GM19239 (cell line): Measurements from ENCODE around the gene SMARCAL1.

Experiments used
- DNase-seq: peaks from one replicate; pipeline ENCODE4 v3.0.0; 2011; ENCODE audit warnings: low spot score; ENCODE audit not compliant: insufficient read length
- FAIRE-seq: peaks from 2 replicates; lab custom pipeline; 2011; peaks lifted over from hg19 to GRCh38; lab: Jason Lieb, UNC

SMARCAL1 gene

DNA sequence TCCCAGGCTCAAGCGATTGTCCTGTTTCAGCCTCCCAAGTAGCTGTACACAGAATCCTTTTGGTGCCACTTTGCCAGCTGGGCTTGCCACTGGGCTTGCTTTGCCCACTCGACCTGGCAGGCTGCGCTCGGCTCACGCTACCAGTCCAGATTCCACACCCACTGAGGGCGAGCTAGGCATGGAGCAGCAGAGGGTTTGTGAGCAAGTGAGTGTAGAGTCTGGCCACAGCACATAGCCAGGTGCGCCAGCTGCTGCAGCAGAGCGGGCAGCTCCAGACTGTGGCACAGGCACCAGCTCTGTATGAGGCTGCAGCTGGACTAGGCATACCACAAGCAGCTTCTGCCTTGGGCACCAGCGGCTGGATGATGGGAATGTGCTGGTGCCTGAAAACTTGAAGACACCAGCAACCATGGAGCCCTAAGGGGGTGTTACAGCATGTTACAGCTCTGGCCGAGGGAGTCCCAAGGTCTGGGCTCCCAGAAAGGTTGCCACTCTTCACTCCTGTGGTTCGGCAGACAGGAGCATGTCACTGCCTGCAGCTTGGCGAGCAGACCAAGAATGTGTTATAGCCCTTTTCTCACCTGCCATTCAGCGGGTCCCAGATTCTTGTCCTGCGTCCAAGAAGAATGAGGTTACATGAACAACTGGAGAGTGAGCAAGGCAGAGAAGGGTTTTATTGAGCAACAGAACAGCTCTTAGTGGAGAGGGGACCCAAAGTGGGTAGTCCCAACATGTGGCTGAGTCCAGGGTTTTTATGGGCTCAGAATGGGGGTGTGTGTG is 12.9 kb downstream of the SMARCAL1 start:
- FAIRE-seq (no peak), DNase-seq (no peak)

DNA sequence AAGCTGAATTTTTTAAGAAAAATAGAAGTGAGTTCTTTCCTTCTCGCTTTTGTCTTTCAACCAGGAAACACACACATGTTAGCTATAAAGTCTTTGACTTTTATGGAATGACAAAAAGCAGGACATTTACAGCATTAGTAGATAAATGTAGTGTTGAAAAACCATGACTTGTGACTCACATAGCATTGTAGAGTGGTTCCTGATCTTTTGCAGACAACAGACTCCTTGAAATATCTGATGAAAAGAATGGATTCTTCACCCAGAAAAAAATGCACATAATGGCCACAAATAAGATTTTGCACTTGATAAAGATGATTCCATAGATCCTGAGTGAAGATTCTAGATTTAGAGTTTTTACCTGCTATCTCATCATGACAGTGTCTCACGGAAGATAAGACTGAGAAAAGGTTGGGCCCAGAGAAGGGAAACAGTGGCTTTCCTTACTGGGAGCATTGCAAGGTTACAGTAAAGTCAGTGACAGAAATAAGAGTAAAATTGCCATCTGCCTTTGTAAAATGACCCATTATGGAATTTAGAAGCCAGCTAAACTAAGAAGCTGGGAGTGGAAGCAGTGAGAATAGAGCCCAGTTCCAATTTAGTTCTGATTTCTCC is 14.0 kb downstream of the SMARCAL1 start:
- DNase-seq: no peak
- FAIRE-seq: no peak

DNA sequence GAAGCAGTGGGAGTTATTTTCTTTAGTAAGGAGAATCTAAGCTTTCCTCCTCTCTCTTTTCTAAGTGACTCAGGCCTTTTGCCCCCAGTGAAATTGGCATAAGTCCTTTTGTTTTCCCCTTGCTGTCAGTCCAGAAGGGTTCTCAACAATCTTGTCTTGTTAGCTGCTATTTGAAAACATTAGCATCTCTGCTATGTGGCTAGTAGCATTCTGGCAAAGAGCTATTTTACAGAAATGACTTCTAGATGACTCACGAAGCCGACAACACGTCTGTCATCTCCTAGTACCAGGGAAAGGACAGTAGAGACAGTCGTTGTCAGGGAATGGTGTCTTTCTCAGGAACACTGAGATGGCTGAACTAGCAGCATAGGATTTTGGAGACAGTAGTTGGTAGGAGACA is 14.7 kb downstream of the SMARCAL1 start:
- no peak for FAIRE-seq
- no peak for DNase-seq

DNA sequence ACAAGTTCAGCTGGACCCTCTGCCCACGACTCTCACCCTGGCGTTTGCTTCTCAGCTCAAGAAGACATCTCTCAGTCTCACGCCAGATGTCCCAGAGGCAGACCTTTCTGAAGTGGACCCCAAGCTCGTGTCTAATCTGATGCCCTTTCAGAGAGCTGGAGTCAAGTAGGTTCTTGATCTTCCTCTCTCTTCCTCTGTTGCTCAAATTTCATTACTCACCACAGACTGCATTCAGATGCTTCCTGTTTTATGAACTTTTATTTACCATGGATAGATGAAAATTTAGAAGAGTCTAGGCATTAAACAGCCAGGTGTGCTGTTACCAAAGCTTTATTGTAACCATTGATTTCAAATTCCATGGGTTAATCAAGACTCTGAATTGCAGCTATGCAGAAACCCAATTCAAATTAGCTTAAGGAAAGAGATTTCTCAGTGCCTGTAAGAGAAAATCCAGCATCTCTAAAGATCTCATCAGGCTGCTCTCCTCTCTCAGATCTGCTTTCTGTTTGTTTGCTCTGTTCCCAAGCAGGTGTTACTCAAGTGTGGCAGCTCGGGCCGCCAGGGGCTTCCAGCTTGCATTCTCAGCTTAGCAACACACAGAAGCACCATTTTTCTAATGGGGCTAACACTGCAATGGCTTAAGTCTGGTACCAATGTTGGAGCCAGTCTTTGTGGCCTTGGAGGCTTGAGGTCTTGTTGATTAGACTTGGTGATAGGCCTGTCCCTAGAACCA is 16.5 kb downstream of the SMARCAL1 start:
- no peak for DNase-seq
- FAIRE-seq: no peak

DNA sequence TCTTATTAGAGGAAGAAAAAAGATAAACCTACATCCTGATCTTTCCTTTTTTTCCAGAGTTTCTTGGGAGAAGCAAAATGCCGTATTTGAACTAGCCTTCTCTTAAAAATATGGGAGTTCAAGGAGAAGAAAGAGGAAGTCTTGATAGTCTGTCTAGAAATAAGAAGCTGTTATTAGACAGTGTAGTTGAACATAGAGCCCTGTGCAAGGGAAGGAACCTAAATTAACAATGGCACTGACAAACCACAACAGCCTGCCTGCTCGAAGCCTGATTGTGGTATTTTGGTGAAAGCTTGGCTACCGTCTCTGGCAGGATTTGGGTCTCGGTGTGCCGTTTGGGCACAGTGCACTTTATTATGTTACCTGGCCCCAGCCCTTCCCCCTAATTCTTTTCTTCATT is 17.1 kb downstream of the SMARCAL1 start:
- DNase-seq: no peak
- no peak for FAIRE-seq

DNA sequence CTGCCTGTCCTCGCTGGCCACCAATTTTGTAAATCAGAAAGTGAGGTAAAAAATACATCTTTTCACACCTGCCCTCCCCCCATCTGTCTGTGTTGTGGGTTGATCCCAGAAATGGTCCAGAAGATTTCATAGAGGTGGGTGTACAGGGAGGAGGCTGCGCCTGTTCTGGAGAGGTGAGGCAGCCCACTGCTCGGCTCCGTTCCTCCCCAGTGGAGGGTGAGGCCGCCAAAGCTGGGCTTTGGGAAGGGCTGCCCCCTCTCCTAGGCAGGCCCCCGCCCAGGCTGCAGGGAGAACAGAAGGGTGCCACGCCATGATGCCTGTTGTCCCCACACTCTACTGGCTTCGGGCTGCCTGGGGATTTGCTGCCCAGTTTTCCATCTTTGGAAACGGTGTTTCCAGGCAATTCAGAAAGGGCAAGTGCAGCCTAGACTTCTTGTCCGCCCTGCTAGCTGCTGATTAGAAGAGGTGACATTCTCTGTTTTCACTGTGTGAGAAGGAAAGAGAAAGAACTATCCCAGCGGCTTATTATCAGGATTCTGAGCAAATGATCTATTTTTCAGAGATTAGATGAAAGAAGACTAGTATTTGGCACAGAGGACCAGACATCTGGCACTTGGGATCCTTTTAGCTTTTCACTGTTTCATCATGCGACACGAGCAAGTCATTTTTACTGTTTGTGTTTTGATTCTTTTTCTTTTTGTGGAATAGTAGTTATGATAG is 18.7 kb downstream of the SMARCAL1 start:
- DNase-seq (no peak), FAIRE-seq (no peak)

DNA sequence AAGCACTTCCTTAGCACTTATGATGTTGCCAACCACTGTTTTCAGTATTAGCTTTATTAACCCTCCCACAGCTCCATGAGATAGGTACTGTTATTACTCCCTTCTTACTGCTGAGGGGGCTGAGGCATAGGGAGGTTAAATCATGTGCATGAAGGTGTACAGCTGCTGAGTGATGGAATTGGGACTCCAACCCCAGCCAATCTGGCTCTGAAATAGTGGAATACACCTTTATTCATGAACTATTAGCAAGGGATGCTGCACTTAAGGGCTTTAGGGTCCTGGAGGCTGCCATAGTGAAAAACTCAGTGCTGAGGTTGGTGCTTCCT is 19.2 kb downstream of the SMARCAL1 start:
- FAIRE-seq: no peak
- DNase-seq: no peak

DNA sequence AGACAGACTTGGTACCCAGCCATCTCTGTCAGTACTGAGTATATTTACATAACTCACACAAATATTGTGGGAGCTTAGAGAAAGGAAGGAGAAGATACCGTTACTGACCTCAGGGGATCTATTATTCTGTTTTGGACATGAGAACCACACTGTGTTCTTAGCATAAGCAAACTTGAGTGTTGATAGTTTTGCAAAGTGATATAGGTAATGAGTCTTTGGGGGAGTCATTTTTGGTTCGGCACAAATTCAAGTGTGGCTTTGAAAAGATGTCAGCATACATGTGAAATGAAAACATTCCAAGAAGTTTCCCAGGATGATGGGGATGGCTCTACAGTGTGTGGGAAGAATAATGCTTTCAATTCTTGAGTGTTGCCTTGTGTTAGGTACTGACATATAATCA is 24.1 kb downstream of the SMARCAL1 start:
- FAIRE-seq (no peak), DNase-seq (no peak)

DNA sequence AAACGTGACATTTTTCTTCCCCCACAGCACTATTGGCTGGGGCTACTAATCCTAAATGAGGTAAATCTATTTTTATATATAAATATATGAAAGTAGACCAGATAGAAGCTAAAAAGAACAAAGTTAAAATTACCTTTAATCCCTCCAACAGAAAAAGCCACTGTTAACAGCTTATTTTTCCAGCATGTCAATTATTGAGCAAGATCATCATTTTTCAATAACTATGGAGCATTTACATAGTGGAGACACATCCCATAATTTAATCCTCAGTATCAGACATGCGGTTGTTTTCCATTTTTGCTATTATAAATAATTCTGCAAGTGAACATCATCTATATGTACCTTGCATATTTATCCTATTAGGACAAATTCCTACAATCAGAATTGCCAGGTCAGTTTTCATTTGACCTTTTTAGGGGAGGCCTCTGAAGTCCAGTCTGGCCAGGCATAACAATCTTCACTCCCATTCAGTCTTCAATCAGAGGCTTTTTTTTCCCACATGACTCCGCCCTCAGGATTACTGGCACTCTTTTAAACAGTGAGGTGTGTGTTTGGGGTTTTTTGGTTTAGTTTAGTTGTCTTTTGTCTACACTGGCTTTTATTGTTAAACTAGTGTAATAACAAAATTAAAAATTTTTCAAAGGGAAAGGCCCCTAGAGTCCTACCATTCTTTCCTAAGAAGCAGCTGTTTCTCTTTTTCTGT is 29.2 kb downstream of the SMARCAL1 start:
- FAIRE-seq (no peak), DNase-seq (no peak)

DNA sequence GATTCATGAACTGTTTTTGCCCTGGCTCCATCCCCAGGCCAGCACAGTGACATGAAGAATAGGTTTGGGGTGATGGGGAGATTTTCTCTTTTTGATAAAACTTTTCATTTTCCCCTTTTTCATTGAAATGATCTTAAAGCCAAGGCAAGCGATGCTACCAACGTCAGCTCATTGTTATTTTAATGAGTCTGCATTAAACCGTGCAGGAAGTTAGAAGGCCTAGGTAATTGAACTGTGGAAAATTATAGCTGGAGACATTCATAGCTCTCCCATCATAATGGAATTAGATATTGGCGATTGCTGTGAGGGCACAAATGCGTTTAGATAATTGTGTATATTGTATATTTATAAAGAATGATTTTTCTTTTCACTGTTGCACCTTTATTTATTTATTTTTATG is 33.2 kb downstream of the SMARCAL1 start:
- FAIRE-seq (no peak), DNase-seq (no peak)

DNA sequence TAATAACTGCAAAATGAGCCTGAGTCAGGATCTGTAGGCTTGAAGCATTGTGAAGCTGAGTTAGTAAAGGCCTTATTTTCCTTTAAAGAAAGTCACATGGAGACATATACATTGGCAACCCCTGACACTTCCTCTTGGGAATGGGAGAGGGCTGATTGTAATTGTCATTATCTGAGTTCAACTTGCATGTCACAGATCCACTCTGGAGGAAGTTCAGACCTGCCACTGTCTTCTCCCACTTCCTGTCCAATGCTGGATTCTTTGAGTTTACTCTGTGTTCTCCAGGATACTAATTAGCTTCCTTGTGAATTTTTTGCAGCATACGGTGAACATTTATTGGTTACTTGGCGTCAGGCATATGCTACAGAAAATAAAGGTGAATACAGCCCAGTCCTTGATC is 34.1 kb downstream of the SMARCAL1 start:
- no peak for DNase-seq
- no peak for FAIRE-seq

DNA sequence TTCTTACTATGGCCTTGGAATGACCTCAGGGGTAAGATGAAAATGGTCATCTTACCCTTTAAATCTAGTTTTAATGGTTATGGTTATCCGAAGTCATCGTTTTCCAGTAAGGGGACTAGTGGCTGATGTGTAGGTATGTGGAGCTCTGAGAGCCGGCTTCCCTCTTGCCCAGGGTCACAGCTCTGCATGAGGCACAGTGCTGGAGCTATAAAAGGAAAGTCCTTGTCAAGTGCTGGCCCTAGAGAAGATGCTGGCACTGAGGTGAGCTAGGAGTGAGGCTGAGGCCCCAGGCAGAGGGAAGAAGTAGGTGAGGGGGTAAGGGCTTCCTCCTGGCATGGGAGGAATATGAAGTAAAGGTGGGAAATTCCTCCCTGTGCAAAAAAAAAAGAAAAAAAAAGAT is 35.0 kb downstream of the SMARCAL1 start:
- no peak for DNase-seq
- no peak for FAIRE-seq

DNA sequence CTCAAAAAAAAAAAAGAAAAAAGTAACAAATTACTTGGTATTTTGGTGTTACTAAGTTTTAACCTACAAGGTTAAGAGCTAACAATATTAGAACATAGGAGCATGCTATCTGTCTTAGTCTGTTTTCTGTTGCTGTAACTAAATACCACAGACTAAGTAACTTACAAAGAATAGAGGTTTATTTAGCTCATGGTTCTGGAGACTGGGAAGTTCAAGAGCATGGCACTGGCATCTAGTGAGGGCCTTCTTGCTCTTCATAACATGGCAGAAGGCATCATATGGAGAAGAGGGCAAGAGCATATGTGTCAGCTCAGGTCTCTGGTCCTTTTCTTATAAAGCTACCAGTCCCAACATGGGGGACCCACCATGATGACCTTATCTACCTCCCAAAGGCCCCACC is 36.5 kb downstream of the SMARCAL1 start:
- DNase-seq: no peak
- FAIRE-seq: no peak

DNA sequence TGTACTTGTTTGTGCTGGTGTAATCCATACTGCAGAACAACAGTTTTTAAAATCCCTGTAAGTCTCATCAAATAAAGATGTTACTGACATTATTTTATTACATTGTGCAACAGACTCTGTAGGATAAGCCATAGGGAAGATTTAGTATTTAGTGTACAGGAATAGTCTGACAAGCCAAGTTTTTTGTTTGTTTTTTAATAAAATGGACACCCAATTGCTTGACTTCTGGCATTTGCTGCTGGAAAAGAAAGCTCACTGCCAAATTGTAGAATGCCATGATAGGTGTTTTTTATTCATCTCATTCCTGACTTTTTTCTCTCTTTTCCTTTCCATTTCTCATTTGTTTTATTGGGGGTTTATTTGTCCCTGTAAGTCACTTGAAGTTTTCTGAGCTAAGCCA is 38.1 kb downstream of the SMARCAL1 start:
- FAIRE-seq: no peak

DNA sequence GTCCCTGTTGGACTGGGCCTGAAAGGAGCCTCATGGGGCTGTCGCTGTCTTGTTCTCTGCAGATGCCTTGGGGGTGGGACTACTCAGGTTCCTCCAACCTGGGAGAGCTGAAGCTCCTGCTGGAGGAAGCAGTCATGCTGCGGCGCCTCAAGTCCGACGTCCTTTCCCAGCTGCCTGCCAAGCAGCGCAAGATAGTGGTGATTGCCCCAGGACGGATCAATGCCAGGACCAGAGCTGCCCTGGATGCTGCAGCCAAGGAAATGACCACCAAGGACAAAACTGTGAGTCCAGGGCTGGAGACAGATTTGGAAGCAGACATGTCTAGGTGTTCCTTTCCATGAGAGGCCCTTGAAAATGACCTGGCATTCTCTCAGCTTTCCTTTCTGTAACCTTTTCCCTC is 38.5 kb downstream of the SMARCAL1 start:
- FAIRE-seq (peak; percentile 14), DNase-seq (no peak)

More for the DNA sequence above, 38.1 kb downstream of the SMARCAL1 start:
- no peak for DNase-seq

DNA sequence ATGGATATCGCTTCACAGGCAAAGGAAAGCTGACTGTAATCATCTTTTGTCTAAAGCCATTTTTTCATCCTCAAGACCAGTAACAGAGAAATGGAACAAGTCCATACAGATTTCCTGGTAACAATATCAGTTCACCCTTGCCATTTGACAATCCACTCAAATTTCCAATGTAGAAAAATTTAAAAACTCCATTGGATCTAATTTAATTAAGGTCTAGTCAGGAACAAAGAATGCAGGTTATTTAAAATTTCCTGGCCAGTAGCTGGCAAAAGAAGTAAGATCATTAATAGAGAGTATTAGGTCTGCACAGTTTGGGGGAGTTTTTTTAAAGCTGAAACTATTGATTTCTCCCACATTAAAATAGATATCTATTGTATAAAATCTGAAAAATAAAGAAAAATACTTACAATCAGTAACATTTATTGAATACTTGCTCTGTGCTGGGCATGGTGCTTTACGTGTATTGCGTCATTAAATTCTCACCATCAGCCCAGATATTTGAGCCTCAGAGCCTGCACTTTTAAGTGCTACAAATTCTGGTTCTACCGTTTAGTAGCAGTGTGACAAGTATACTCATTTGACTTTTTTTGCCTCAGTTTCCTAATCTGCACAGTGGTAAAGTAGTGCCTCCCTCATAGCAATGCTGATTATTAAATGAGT is 41.8 kb downstream of the SMARCAL1 start:
- FAIRE-seq (no peak), DNase-seq (no peak)

DNA sequence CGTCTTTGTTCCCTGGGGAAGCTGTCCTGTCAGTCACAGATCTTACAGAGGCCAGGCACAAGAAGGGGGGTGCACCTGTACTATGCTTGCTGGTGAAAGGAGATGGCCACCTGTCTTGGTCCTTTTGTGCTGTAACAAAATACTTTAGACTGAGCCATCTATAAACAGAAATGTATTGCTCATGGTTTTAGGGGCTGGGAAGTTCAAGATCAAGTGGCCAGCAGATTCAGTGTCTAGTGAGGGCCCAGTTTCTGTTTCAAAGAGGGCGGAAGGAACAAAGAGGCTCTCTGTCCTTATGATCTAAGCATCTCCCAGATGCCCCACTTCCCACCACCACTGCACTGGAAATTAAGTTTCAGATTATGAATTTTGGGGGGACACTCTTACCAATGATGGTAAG is 50.9 kb downstream of the SMARCAL1 start:
- no peak for FAIRE-seq
- no peak for DNase-seq

DNA sequence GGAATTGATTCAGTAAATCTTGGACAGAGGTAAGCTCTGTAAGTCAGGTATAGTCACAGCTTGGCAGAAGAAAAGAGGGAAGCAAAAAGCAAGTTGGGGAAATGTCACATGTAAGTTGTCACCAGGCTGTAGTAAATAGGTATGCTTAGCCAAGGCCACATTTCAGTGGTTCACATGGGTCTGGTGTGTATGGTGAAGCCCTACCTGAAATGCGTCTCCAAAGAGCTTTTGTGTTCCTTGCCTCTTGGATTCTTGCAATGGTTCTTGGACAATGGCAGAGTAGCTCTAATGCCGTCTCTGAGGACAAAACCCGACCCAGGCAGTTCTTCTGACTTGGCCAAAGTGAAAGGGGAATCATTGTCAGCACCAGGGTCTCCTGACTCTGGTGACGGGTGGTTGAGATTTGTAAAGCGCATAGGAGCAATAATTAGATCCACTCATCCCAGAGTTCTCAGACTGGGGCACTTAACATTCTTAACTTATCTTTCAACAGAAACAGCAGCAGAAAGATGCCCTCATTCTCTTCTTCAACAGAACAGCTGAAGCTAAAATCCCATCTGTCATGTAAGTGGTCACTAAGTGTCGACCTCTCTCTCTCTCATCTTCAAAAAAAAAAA is 51.9 kb downstream of the SMARCAL1 start:
- DNase-seq (no peak), FAIRE-seq (no peak)

DNA sequence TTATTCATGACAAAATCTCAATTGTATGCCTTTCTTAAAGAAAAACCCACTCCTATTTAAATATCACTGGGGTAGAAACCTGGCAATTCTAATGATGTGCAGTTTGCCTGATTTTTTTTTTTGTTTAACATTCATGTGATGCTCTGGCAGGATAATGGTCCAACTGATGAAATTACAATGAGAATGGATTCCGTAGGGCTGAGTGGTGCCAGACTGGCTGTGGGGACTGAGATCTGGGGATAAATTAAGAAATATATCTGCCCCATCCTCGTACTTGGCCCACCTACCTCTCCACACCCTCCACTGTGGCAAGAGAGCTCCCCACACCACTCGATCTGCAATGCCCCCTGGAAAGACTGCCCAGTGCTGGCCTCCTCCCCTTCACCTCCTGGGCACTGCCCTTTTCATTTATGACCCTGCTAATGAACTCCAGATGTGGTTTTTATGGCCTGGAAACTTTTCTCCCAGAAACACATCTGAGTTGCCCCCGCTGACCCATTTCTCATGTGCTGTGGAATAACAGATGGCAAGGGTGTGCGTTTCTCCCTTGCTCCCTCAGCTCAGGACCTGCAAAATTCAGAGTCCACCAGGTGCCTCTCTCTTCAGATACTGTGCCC is 53.4 kb downstream of the SMARCAL1 start:
- DNase-seq: no peak

More for the DNA sequence above, 53.4 kb downstream of the SMARCAL1 start:
- no peak for FAIRE-seq
